Measurements from ENCODE around the gene ODC1.

The ODC1 gene

GRCh38 chr2:10424916-10425505, 23.1 kb downstream of the ODC1 start:
- peak in 2 of 10 donors; percentile 28 to 80 for DNase-seq
- intact Hi-C loops (cut with DNase I), result no loop called here

GRCh38 chr2:10424051-10424450, 24.1 kb downstream of the ODC1 start:
- intact Hi-C loops (cut with DNase I), result no loop called here
- DNase-seq, result peak in 1 of 10 donors; percentile 59

GRCh38 chr2:10423400-10423774, 24.7 kb downstream of the ODC1 start:
- intact Hi-C loops (cut with DNase I), result no loop called here
- peak in 1 of 10 donors; percentile 64 for DNase-seq

GRCh38 chr2:10422732-10423399, 25.3 kb downstream of the ODC1 start:
- intact Hi-C loops (cut with DNase I), result no loop called here
- peak in 2 of 10 donors; percentile 59 to 71 for DNase-seq

- intact Hi-C loops (cut with DNase I), result no loop called here
- peak in 2 of 10 donors; percentile 49 to 63 for DNase-seq
Measured at GRCh38 chr2:10422251-10422650, 25.9 kb downstream of the ODC1 start.

- intact Hi-C loops (cut with DNase I), result no loop called here
- peak in 1 of 10 donors; percentile 77 for DNase-seq
Measured at GRCh38 chr2:10419553-10420257, 28.4 kb downstream of the ODC1 start.

GRCh38 chr2:10417551-10418335, 30.4 kb downstream of the ODC1 start:
- no peak for DNase-seq
- intact Hi-C loops (cut with DNase I), result no loop called here

- intact Hi-C loops (cut with DNase I), result no loop called here
- no peak for DNase-seq
Measured at GRCh38 chr2:10415640-10416039, 32.5 kb downstream of the ODC1 start.

GRCh38 chr2:10415048-10415447, 33.1 kb downstream of the ODC1 start:
- no peak for DNase-seq
- intact Hi-C loops (cut with DNase I), result no loop called here

- no peak for DNase-seq
- intact Hi-C loops (cut with DNase I), result no loop called here
Measured at GRCh38 chr2:10414591-10414990, 33.5 kb downstream of the ODC1 start.

GRCh38 chr2:10413991-10414451, 34.1 kb downstream of the ODC1 start:
- no peak for DNase-seq
- intact Hi-C loops (cut with DNase I), result no loop called here

- intact Hi-C loops (cut with DNase I), result no loop called here
Measured at GRCh38 chr2:10413503-10413902, 34.6 kb downstream of the ODC1 start.

GRCh38 chr2:10412380-10412779, 35.7 kb downstream of the ODC1 start:
- DNase-seq, result peak in 3 of 10 donors; percentile 35 to 90 (median 42)
- intact Hi-C loops (cut with DNase I), result no loop called here

More at GRCh38 chr2:10413503-10413902, 34.6 kb downstream of the ODC1 start:
- no peak for DNase-seq

GRCh38 chr2:10411557-10411956, 36.6 kb downstream of the ODC1 start:
- intact Hi-C loops (cut with DNase I), result no loop called here
- DNase-seq, result no peak

- no peak for DNase-seq
- intact Hi-C loops (cut with DNase I), result no loop called here
Measured at GRCh38 chr2:10410823-10411437, 37.2 kb downstream of the ODC1 start.

GRCh38 chr2:10410001-10410822, 37.9 kb downstream of the ODC1 start:
- DNase-seq, result no peak

GRCh38 chr2:10408649-10409579, 39.2 kb downstream of the ODC1 start:
- intact Hi-C loops (cut with DNase I), result loop anchor here (1.0 to 5.0 kb wide), 3 partner anchors 107 to 139 kb away; partner anchors contain the start of gene HPCAL1
- DNase-seq, result peak; percentile 47 to 96 (median 75)

More at GRCh38 chr2:10410001-10410822, 37.9 kb downstream of the ODC1 start:
- intact Hi-C loops (cut with DNase I), result no loop called here
